Right atrium auricular region (tissue), 2 donors: ENCODE results near the gene FOXN3. TPM values are rescaled to one million over a fixed set of nuclear protein-coding genes. Genes with fewer than 3 reads are reported as not detected.

Experiments used
- DNase-seq: peaks from one replicate; pipeline ENCODE4 v3.0.0-alpha.2; 2019; ENCODE audit warnings: low spot score
- H3K27ac ChIP-seq, 2 donors: fragments of 200-600 bp; sonication (generic); 1 replicate in 1 of 2; 2 replicates in 1 of 2; pipeline ENCODE4 v1.5.1; 2016 to 2019
- H3K27me3 ChIP-seq, 2 donors: fragments of 200-600 bp; sonication (generic); one replicate each; pipeline versions ENCODE4 v1.5.1 to v1.6.0; 2017 to 2019
- H3K36me3 ChIP-seq: fragments of 200-600 bp; sonication (generic); one replicate; pipeline ENCODE4 v1.5.1; 2016
- H3K4me1 ChIP-seq, 2 donors: fragments of 200-600 bp; sonication (generic); one replicate each; pipeline versions ENCODE4 v1.5.1 to v1.6.0; 2017 to 2019
- H3K4me3 ChIP-seq, 2 donors: fragments of 200-600 bp; sonication (generic); 1 replicate in 1 of 2; 2 replicates in 1 of 2; pipeline ENCODE4 v1.5.1; 2017 to 2019; ENCODE audit warnings: mild to moderate bottlenecking in 1 of 2, moderate library complexity in 1 of 2
- H3K9me3 ChIP-seq, 2 donors: fragments of 200-600 bp; sonication (generic); one replicate each; pipeline ENCODE4 v1.5.1; 2019
- total RNA-seq, 2 donors: library from RNA; depleted of rRNA; stranded (reverse); fragments of >200 nt; gene quantifications; one replicate each; pipeline ENCODE4 v1.1.0, GENCODE V29; 2016
- TF ChIP-seq, protein P1 (sequence below), 2 donors: fragments of 200-600 bp; sonication (generic); IDR thresholded peaks; one replicate each; pipeline ENCODE4 v1.5.1; 2019; ENCODE audit warnings: antibody characterized with exemption in 2 of 2

FOXN3 gene
- total RNA-seq, 2 donors from 2014 or later, result 80.1 to 90.3 TPM

DNA sequence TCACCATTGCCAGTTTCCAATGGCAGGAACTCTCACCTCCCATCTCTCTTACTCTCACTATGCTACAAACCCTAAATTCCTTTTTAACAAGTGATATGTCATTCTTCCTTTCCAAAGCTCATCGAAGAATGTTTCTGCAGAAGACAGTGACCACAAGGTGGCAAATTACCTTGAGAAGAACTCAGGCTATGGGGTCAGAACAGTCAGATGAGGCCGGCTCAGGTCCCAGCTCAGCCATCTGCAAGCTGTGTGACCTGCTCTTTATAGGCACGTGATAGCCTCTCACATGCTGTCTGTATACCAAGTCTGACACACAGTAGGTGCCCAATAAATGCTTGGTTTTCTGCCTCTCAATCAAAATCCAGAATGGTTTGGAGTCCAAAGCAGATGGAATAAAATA lies 80.7 kb downstream of the FOXN3 start:
- Histone ChIP-seq H3K27ac (no peak overlapping the region), H3K9me3 (no peaks in the 10 kb centered on the region), H3K4me1 (peaks cover 0 to 36% of the 10 kb centered on the region in 2 donors), H3K27me3 (no peaks in the 10 kb centered on the region), H3K4me3 (no peak overlapping the region), H3K36me3 (no peaks in the 10 kb centered on the region)
- TF ChIP-seq, protein P1, sequence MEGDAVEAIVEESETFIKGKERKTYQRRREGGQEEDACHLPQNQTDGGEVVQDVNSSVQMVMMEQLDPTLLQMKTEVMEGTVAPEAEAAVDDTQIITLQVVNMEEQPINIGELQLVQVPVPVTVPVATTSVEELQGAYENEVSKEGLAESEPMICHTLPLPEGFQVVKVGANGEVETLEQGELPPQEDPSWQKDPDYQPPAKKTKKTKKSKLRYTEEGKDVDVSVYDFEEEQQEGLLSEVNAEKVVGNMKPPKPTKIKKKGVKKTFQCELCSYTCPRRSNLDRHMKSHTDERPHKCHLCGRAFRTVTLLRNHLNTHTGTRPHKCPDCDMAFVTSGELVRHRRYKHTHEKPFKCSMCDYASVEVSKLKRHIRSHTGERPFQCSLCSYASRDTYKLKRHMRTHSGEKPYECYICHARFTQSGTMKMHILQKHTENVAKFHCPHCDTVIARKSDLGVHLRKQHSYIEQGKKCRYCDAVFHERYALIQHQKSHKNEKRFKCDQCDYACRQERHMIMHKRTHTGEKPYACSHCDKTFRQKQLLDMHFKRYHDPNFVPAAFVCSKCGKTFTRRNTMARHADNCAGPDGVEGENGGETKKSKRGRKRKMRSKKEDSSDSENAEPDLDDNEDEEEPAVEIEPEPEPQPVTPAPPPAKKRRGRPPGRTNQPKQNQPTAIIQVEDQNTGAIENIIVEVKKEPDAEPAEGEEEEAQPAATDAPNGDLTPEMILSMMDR (IDR thresholded peaks at IDR 0.05), result no peak
- DNase-seq, result no peak

DNA sequence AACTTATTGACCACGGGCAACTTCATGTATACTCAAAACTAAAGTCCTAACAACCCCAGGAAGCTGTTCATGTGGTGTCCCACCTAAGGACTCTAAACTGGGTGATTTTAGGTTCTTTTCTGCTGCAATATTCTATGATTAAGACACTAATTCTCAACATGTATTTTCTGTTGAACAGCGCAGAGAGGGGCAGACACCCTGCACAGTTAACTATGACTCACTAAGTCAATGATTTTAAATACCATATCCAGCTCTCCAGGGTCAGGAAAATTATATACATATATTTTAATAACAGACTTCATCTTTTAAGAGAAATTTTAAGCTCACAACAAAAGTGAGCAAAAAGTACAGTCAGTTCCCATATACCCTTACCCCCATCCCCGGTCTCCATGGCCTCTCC lies 85.0 kb downstream of the FOXN3 start:
- DNase-seq, result no peak
- Histone ChIP-seq H3K27me3 (no peaks in the 10 kb centered on the region), H3K9me3 (no peaks in the 10 kb centered on the region), H3K36me3 (no peaks in the 10 kb centered on the region), H3K4me3 (no peak overlapping the region), H3K4me1 (peaks cover 0 to 9% of the 10 kb centered on the region in 2 donors), H3K27ac (no peak overlapping the region)
- TF ChIP-seq, protein P1 (IDR thresholded peaks at IDR 0.05), result no peak

DNA sequence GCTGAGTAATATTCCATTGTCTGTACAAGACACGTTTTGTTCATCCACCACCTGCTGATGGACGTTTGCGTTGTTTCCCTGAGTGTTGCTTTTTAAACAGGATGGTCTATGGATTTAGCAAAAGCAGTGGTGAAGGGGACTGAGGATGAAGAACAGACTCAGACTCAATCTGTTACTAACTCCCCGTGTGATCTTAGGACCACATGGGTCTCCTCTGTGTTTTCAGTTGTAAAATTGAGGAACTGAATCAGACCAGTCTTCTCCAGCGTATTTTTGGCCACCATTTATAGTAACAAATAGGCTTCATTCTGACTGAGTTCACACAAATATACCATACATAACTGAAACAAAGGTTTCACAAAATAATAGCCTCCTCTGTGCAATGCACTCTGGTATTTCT lies 85.6 kb downstream of the FOXN3 start:
- Histone ChIP-seq H3K4me1 (peaks cover 0 to 9% of the 10 kb centered on the region in 2 donors), H3K9me3 (no peaks in the 10 kb centered on the region), H3K4me3 (no peak overlapping the region), H3K27ac (no peak overlapping the region), H3K36me3 (no peaks in the 10 kb centered on the region), H3K27me3 (no peaks in the 10 kb centered on the region)
- DNase-seq, result no peak
- TF ChIP-seq, protein P1 (IDR thresholded peaks at IDR 0.05), result no peak

DNA sequence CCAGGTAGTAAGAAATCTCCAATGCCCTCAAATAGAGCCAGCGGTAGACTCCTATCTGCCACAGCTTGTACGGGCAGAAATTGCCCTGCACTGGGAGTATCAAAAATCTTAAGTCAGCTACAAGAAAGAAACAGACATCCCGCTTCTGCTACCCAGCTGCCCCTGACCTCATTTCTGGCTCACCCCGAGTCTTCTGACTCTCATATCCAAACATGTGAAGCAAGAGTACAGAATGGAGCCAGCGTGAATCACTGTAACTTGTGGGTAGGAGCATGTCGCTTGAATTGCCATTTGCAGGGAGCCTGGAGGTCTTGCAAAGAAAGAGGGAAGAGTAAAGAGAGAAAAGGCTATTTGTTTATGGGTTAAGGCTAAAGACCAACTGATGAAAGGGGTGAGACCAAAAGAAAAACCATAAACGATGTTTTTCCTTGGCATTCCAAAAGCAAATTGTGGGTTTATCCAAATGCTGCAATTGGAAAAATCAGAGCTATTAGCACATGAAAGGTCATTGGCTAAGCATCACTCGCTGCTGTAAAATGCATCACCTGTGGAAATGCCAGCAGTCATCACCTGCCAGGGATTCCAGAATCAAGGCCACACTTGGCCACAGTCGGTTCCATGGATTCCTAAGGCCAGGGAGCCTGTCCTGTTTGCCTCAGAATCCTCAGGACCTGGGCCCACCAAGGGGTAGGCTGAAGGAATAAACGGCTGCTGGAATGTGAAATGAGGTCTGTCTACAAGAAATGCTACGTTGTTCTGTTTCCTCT lies 86.6 kb downstream of the FOXN3 start:
- TF ChIP-seq, protein P1 (IDR thresholded peaks at IDR 0.05), result no peak
- H3K27me3 ChIP-seq, result no peaks in the 10 kb centered on the region
- DNase-seq, result peak; percentile 78
- H3K36me3 ChIP-seq, result no peaks in the 10 kb centered on the region
- H3K9me3 ChIP-seq, result no peaks in the 10 kb centered on the region
- H3K27ac ChIP-seq, result peak overlapping the region in 1 of 2 donors; percentile 31
- H3K4me3 ChIP-seq, result no peak overlapping the region
- peaks cover 0 to 9% of the 10 kb centered on the region in 2 donors for H3K4me1 ChIP-seq

DNA sequence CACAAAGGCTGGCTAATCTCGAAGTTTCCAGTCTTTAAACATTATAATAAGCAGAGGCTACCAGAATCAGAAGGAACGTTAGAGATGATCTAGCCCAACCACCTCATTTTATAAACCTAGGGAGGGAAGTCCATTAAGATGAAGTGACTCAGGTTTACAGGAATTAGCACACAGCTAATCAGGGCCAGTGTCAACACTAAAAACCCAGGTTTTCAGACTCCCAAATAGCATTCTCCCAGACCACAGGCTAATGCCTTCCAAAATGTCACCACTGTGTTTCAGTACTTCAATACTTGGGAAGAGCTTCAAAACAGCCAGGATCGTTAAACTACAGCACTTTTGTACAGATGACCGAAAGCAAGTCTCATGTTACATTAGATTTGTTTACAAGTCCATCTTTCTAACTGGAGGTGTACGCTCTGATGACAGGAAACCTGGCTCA lies 89.2 kb downstream of the FOXN3 start:
- no peak overlapping the region for H3K27ac ChIP-seq
- no peaks in the 10 kb centered on the region for H3K9me3 ChIP-seq
- TF ChIP-seq, protein P1 (IDR thresholded peaks at IDR 0.05), result no peak
- H3K4me1 ChIP-seq, result peaks cover 0 to 9% of the 10 kb centered on the region in 2 donors
- no peaks in the 10 kb centered on the region for H3K27me3 ChIP-seq
- no peak overlapping the region for H3K4me3 ChIP-seq
- no peaks in the 10 kb centered on the region for H3K36me3 ChIP-seq
- no peak for DNase-seq
